ENCODE data around the gene GPBP1.

DNA sequence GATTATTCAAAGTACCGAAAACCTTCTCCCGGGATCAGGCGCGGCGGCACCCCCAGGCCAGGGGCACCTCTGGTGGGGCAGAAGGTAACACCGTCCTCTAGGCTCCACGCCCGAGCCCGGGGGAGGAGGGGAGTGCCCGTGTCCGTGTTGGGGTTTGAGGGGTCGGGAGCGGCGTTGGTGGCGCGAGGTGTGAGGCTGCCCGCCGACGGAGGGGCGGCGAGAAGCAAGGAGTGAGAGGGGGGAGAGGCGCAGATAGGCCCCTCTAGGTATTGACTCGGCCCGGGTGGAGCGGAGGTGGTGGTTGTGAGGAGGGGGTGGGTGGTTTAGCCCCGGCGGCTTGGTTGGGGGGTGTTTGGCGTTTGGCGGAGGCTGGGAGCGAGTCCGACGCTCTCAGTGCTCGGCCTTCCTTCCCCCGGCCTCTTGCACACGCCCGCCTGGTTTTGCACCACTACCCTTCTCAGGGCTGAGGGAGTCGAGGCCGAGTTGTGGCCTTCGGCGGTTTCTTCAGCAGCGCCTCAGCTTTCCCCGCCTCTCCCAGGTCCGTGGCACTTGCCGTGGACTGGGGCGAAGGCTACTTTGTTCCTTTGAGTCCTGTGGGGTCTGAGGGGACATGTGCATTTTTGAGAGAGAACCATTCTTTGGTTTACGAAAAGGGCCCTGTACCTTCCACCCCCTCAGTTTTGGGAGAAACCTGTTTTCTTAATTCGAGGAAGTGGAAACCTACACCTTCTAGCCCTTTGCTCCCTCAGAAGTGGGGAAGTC lies 450 bp downstream of the GPBP1 start:
- peak; percentile 15; the same call in 1 of the 2 replicates for TF ChIP-seq TCF12 (IDR thresholded peaks at IDR 0.05; ENCODE audit: low read depth)
- no peak for TF ChIP-seq EGR1 (IDR thresholded peaks at IDR 0.05)
- TF ChIP-seq, protein P1, sequence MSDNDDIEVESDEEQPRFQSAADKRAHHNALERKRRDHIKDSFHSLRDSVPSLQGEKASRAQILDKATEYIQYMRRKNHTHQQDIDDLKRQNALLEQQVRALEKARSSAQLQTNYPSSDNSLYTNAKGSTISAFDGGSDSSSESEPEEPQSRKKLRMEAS (IDR thresholded peaks at IDR 0.05): 0 out of 2 replicates have a peak, but pooled peaks have one; percentile 7
- TF ChIP-seq EP300 (IDR thresholded peaks at IDR 0.05; ENCODE audit: borderline replicate concordance): no peak; the same call in 1 of the 2 replicates

Data from Ishikawa (cell line).